Endothelial cell of umbilical vein (primary cell): ENCODE data around the gene FAM50B.

Experiments
- GATA2 ChIP-seq: IDR thresholded peaks from 2 replicates; pipeline ENCODE4 v1.7.0; 2011; ENCODE audit warnings: low read depth, mild to moderate bottlenecking, moderate library complexity, mixed read lengths, low read length; ENCODE audit not compliant: insufficient read length, insufficient read depth
- MYC ChIP-seq: IDR thresholded peaks from one replicate; pipeline ENCODE4 v1.6.1; 2011; ENCODE audit warnings: mild to moderate bottlenecking, low read depth, low read length
- POLR2A ChIP-seq: IDR thresholded peaks from 2 replicates; pipeline ENCODE4 v1.6.1; 2012; ENCODE audit warnings: low read depth, mild to moderate bottlenecking, control low read depth, low read length
- POLR2AphosphoS5 ChIP-seq: IDR thresholded peaks from 2 replicates; pipeline ENCODE4 v1.6.1; 2012; ENCODE audit warnings: low read depth, mild to moderate bottlenecking, control low read depth, low read length, moderate library complexity; ENCODE audit not compliant: insufficient read depth
- TF ChIP-seq, protein P1 (sequence below), 2 donors: IDR thresholded peaks; 1 replicate in 1 of 2; 2 replicates in 1 of 2; pipeline ENCODE4 v1.5.1; 2011; ENCODE audit warnings: low read length in 2 of 2, mild to moderate bottlenecking in 2 of 2, moderate library complexity in 2 of 2, control low read depth in 1 of 2, inconsistent platforms in 1 of 2, low read depth in 1 of 2; ENCODE audit not compliant: insufficient read depth in 1 of 2; ENCODE audit errors: extremely low read depth in 1 of 2

- TF ChIP-seq, protein P1, sequence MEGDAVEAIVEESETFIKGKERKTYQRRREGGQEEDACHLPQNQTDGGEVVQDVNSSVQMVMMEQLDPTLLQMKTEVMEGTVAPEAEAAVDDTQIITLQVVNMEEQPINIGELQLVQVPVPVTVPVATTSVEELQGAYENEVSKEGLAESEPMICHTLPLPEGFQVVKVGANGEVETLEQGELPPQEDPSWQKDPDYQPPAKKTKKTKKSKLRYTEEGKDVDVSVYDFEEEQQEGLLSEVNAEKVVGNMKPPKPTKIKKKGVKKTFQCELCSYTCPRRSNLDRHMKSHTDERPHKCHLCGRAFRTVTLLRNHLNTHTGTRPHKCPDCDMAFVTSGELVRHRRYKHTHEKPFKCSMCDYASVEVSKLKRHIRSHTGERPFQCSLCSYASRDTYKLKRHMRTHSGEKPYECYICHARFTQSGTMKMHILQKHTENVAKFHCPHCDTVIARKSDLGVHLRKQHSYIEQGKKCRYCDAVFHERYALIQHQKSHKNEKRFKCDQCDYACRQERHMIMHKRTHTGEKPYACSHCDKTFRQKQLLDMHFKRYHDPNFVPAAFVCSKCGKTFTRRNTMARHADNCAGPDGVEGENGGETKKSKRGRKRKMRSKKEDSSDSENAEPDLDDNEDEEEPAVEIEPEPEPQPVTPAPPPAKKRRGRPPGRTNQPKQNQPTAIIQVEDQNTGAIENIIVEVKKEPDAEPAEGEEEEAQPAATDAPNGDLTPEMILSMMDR (IDR thresholded peaks at IDR 0.05; ENCODE audit: extremely low read depth in 1 of 2, insufficient read depth in 1 of 2, low read depth in 1 of 2, low read length in 2 of 2), result no peak
- no peak for TF ChIP-seq MYC
- no peak for TF ChIP-seq POLR2AphosphoS5
- TF ChIP-seq POLR2A, result no peak
- TF ChIP-seq GATA2, result no peak
These were observed 18.4 kb upstream of the FAM50B start for GRCh38 chr6:3830806-3831205.
